GM12878 (cell line): ENCODE data around the gene ARL11. TPM values are rescaled to one million over a fixed set of nuclear protein-coding genes. Genes with fewer than 3 reads are reported as not detected.

ENCODE experiments used
- ATAC-seq: fragments of 200-7000 bp; cut with Tn5 transposase; 3 replicates; pipeline ENCODE4 v1.9.1; 2020; ENCODE audit warnings: mild to moderate bottlenecking, moderate library complexity
- BruUV-seq: library from RNA; stranded (reverse); fragments of 400-500 nt; replicated peaks from 2 replicates; lab custom pipeline; 2021; lab: Mats Ljungman, UMichigan
- CTCF ChIA-PET: fragments of 300-600 bp; sonication (Branson Sonifier 250); formaldehyde crosslinking; extraction: SDS; loops from one replicate; lab custom pipeline; 2021; ENCODE audit warnings: inconsistent platforms; lab: Yijun Ruan, JAX
- POLR2A ChIA-PET: fragments of 350-600 bp; formaldehyde crosslinking; extraction: SDS; loops from one replicate; lab custom pipeline; 2021; ENCODE audit warnings: inconsistent platforms; lab: Charles Lee
- RAD21 ChIA-PET: fragments of 300-600 bp; sonication (Branson Sonifier 250); formaldehyde crosslinking; loops from one replicate; lab custom pipeline; 2023; ENCODE audit warnings: antibody characterized with exemption; ENCODE audit not compliant: unreplicated experiment; lab: Charles Lee
- SMC1A ChIA-PET: fragments of 300-600 bp; sonication (Branson Sonifier 250); formaldehyde crosslinking; loops from one replicate; lab custom pipeline; 2023; ENCODE audit not compliant: unreplicated experiment, uncharacterized antibody; lab: Charles Lee
- DNase-seq: peaks from one replicate; pipeline ENCODE4 v3.0.0-alpha.2; 2011; ENCODE audit warnings: low read depth, low spot score
- FAIRE-seq: peaks from 3 replicates; lab custom pipeline; 2011; peaks lifted over from hg19 to GRCh38; lab: Jason Lieb, UNC
- H2AFZ ChIP-seq: 2 replicates; pipeline ENCODE4 v1.6.0; 2011; ENCODE audit warnings: low read depth, low read length, control low read depth; ENCODE audit not compliant: control insufficient read depth
- H3K27ac ChIP-seq: 2 replicates; pipeline ENCODE4 v1.5.1; 2011; ENCODE audit warnings: control low read depth; ENCODE audit not compliant: control insufficient read depth, insufficient read depth
- H3K27me3 ChIP-seq, 2 experiments: replicated peaks in 1 of 2; 2 replicates each; pipeline versions ENCODE4 v1.6.0 to v1.6.1; 2011; ENCODE audit warnings: low read length in 1 of 2; ENCODE audit not compliant: control insufficient read depth in 2 of 2, insufficient read depth in 2 of 2
- H3K36me3 ChIP-seq, 2 experiments: 2 replicates each; pipeline ENCODE4 v1.5.1; 2011; ENCODE audit warnings: low read length in 1 of 2; ENCODE audit not compliant: control insufficient read depth in 2 of 2, insufficient read depth in 2 of 2
- H3K4me1 ChIP-seq: 2 replicates; pipeline ENCODE4 v1.6.1; 2011; ENCODE audit warnings: mild to moderate bottlenecking, low read length, moderate library complexity, mixed read lengths; ENCODE audit not compliant: control insufficient read depth, insufficient read depth
- H3K4me2 ChIP-seq: 2 replicates; pipeline ENCODE4 v1.6.0; 2011; ENCODE audit warnings: control low read depth; ENCODE audit not compliant: control insufficient read depth, insufficient read depth
- H3K4me3 ChIP-seq: fragments of 200-600 bp; sonication (generic); 2 replicates; pipeline ENCODE4 v1.5.1; 2016
- H3K79me2 ChIP-seq: 2 replicates; pipeline ENCODE4 v1.6.0; 2011; ENCODE audit warnings: low read length; ENCODE audit not compliant: control insufficient read depth, insufficient read depth
- H3K9ac ChIP-seq: 2 replicates; pipeline ENCODE4 v1.8.0; 2011; ENCODE audit warnings: low read length, control low read depth, mixed read lengths; ENCODE audit not compliant: control insufficient read depth, insufficient read depth
- H3K9me3 ChIP-seq: replicated peaks from 3 replicates; pipeline ENCODE4 v1.5.1; 2011; ENCODE audit warnings: mild to moderate bottlenecking, low read length; ENCODE audit not compliant: control insufficient read depth, insufficient read depth
- H4K20me1 ChIP-seq: 2 replicates; pipeline ENCODE4 v1.6.0; 2011; ENCODE audit not compliant: control insufficient read depth, insufficient read depth
- ASH2L ChIP-seq: fragments of 300-600, 200-600 bp; sonication (generic); IDR thresholded peaks from 2 replicates; pipeline ENCODE4 v1.6.1; 2017; ENCODE audit warnings: low read depth, mild to moderate bottlenecking, borderline replicate concordance
- CBX3 ChIP-seq: fragments of 200-600 bp; sonication (generic); IDR thresholded peaks from 2 replicates; pipeline ENCODE4 v1.6.1; 2016; ENCODE audit warnings: low read depth, borderline replicate concordance
- CEBPZ ChIP-seq: fragments of 150-350 bp; IDR thresholded peaks from 2 replicates; pipeline ENCODE4 v1.6.1; 2016; ENCODE audit warnings: low read depth, low read length
- DPF2 ChIP-seq: fragments of 450-650 bp; IDR thresholded peaks from 2 replicates; pipeline ENCODE4 v1.6.1; 2017; ENCODE audit warnings: mild to moderate bottlenecking
- E4F1 ChIP-seq: fragments of 450-650 bp; IDR thresholded peaks from 2 replicates; pipeline ENCODE4 v1.6.1; 2018; ENCODE audit warnings: borderline replicate concordance, mild to moderate bottlenecking; ENCODE audit not compliant: partially characterized antibody
- HSF1 ChIP-seq: fragments of 150-350 bp; IDR thresholded peaks from 2 replicates; pipeline ENCODE4 v1.6.1; 2014; ENCODE audit warnings: mild to moderate bottlenecking, low read depth, low read length
- IRF3 ChIP-seq: fragments of 450-650 bp; IDR thresholded peaks from 2 replicates; pipeline ENCODE4 v1.6.1; 2014; ENCODE audit warnings: mild to moderate bottlenecking
- MEF2B ChIP-seq: fragments of 450-650 bp; IDR thresholded peaks from 2 replicates; pipeline ENCODE4 v1.6.1; 2018; ENCODE audit warnings: mild to moderate bottlenecking, moderate library complexity; ENCODE audit not compliant: partially characterized antibody, poor library complexity, severe bottlenecking
- MXI1 ChIP-seq: fragments of 150-350 bp; IDR thresholded peaks from 2 replicates; pipeline ENCODE4 v1.6.1; 2011; ENCODE audit warnings: low read depth, mild to moderate bottlenecking, inconsistent platforms, low read length, improper control_type of control experiment
- PAX8 ChIP-seq: fragments of 450-650 bp; IDR thresholded peaks from 2 replicates; pipeline ENCODE4 v1.6.1; 2017; ENCODE audit warnings: mild to moderate bottlenecking, moderate library complexity
- PML ChIP-seq: IDR thresholded peaks from 2 replicates; pipeline ENCODE4 v1.6.1; 2012; ENCODE audit warnings: low read length, inconsistent platforms
- WGBS: methylation state at CpG from one replicate; pipeline ENCODE4 v1.1.6; 2016; ENCODE audit warnings: low lambda C conversion rate; ENCODE audit not compliant: insufficient replicate concordance, insufficient coverage; ENCODE audit errors: missing lambda C conversion rate; 5-methylcytosine and 5-hydroxymethylcytosine counted together
- in situ Hi-C: fragments of 300-500 bp; cut with MboI; formaldehyde crosslinking; loops from 9 replicates; pipeline ENCODE4 v1.14.3; 2018; ENCODE audit warnings: mixed read lengths
- intact Hi-C: fragments of 100-400 bp; cut with micrococcal nuclease; formaldehyde crosslinking; loops from one replicate; pipeline ENCODE4 v1.14.2; 2022; ENCODE audit not compliant: unreplicated experiment
- polyA plus RNA-seq, 11 experiments: library from polyadenylated mRNA; depleted of rRNA in 4 of 11; unstranded in 6 of 11; stranded (reverse) in 5 of 11; fragments of >200 nt; fragmentation: Nextera tagmentation in 4 of 11; fragmentation: Illumina TruSeq in 1 of 11; extraction: Ambion mirVana in 4 of 11; extraction: Trizol in 1 of 11; gene quantifications; 1 replicate in 1 of 11; 2 replicates in 10 of 11; pipeline versions ENCODE4 v1.2.1 to v1.2.3, GENCODE V29; 2011 to 2016; ENCODE audit warnings: inconsistent platforms in 2 of 11, missing spikeins in 2 of 11, low read depth in 1 of 11
- total RNA-seq, 4 experiments: library from RNA; depleted of rRNA in 3 of 4; stranded (reverse); fragments of >200 nt in 3 of 4; fragmentation: Illumina TruSeq in 1 of 4; extraction: Trizol in 1 of 4; gene quantifications; 2 replicates each; pipeline versions ENCODE4 v1.2.1 to v1.2.3, GENCODE V29; 2013 to 2021

ARL11 gene
- total and polyA plus RNA-seq, 10 of the 15 experiments (the other 5 are each of a cell fraction or from before 2014, with no cell fraction given) = 2.0 to 7.2 (median 4.4) TPM

- Histone ChIP-seq H3K9ac (peak overlapping the region; percentile 14; the same call in 1 of the 2 replicates), H3K79me2 (no peaks in the 10 kb centered on the region), H3K27ac (peak overlapping the region; percentile 31; the same call in 1 of the 2 replicates), H3K4me1 (peaks cover 5% of the 10 kb centered on the region; the same call in 1 of the 2 replicates), H3K36me3 (no peaks in the 10 kb centered on the region), H3K27me3 (no peaks in the 10 kb centered on the region), H4K20me1 (no peaks in the 10 kb centered on the region), H3K9me3 (no peaks in the 10 kb centered on the region), H3K4me2 (peak overlapping the region; percentile 79), H2AFZ (peak overlapping the region; percentile 95), H3K4me3 (peak overlapping the region; percentile 63; the same call in 1 of the 2 replicates)
- ChIA-PET POLR2A (no interaction called here), RAD21 (interaction anchor here (0.6 to 2.9 kb wide), 17 partner anchors 22 to 367 kb away, joined by 3 to 11 read pairs (median 4); partner anchors contain the start of genes CAB39L and SETDB2), SMC1A (interaction anchor here (0.5 to 3.8 kb wide), 18 partner anchors 10 to 1761 kb away, joined by 3 to 24 read pairs (median 3); partner anchors contain the start of gene ARL11), CTCF (interaction anchor here (0.6 to 3.6 kb wide), 37 partner anchors 8 to 1464 kb away, joined by 3 to 42 read pairs (median 4); partner anchors contain the start of genes CAB39L and CDADC1)
- FAIRE-seq (peak; percentile 70), ATAC-seq (peak; percentile 99), DNase-seq (peak; percentile 61)
- WGBS = 16% methylated on average over 15 of the region's 15 CpGs
- BruUV-seq = no TSS peak
- intact Hi-C loops = loop anchor here (1.0 to 5.0 kb wide), 4 partner anchors 110 to 365 kb away; no protein-coding TSS in a partner anchor
- in situ Hi-C loops = loop anchor here (5.0 kb wide), 2 partner anchors 185 to 305 kb away; no protein-coding TSS in a partner anchor
- TF ChIP-seq IRF3 (no peak), MXI1 (no peak), E4F1 (no peak), PML (no peak), ASH2L (no peak), HSF1 (no peak), CBX3 (no peak), DPF2 (no peak), PAX8 (no peak), CEBPZ (no peak), MEF2B (no peak)
These were observed 21.3 kb upstream of the ARL11 start for GRCh38 chr13:49606747-49607648.
